Hematopoietic multipotent progenitor cell (in vitro differentiated cells): ENCODE data around the gene AMDHD2. TPM values are rescaled to one million over a fixed set of nuclear protein-coding genes. Genes with fewer than 3 reads are reported as not detected.

ENCODE experiments used
- DNase-seq, 3 donors: peaks; one replicate each; pipeline ENCODE4 v3.0.0-alpha.2; 2011 to 2015; ENCODE audit warnings: low read depth in 2 of 3, low spot score in 2 of 3
- total RNA-seq: library from RNA; depleted of rRNA; stranded (reverse); fragments of >200 nt; gene quantifications from one replicate; pipeline ENCODE4 v1.2.3, GENCODE V29; 2012

AMDHD2 gene
- total RNA-seq, 1 donor = 41.5 TPM

GRCh38 chr16:2482708-2483534 is 37.2 kb upstream of the AMDHD2 start:
- DNase-seq = no peak

GRCh38 chr16:2483939-2484897 is 36.0 kb upstream of the AMDHD2 start:
- DNase-seq = no peak

GRCh38 chr16:2484898-2485508 is 35.2 kb upstream of the AMDHD2 start:
- DNase-seq = no peak

GRCh38 chr16:2485811-2486507 is 34.2 kb upstream of the AMDHD2 start:
- no peak for DNase-seq

- peak; percentile 54 to 82 (median 82) for DNase-seq
Observed at GRCh38 chr16:2486645-2487516, 33.3 kb upstream of the AMDHD2 start.

- no peak for DNase-seq
Observed at GRCh38 chr16:2487517-2487842, 32.7 kb upstream of the AMDHD2 start.

- peak in 2 of 3 donors; percentile 81 to 86 for DNase-seq
Observed at GRCh38 chr16:2487903-2488531, 32.2 kb upstream of the AMDHD2 start.

- DNase-seq = no peak
Observed at GRCh38 chr16:2489581-2489980, 30.6 kb upstream of the AMDHD2 start.

GRCh38 chr16:2490190-2491105 is 29.7 kb upstream of the AMDHD2 start:
- no peak for DNase-seq

- DNase-seq = no peak
Observed at GRCh38 chr16:2492292-2492691, 27.9 kb upstream of the AMDHD2 start.

GRCh38 chr16:2493605-2494004 is 26.6 kb upstream of the AMDHD2 start:
- DNase-seq = no peak

- DNase-seq = no peak
Observed at GRCh38 chr16:2494616-2495015, 25.6 kb upstream of the AMDHD2 start.

GRCh38 chr16:2495041-2495440 is 25.1 kb upstream of the AMDHD2 start:
- no peak for DNase-seq

GRCh38 chr16:2496223-2497115 is 23.7 kb upstream of the AMDHD2 start:
- no peak for DNase-seq

- DNase-seq = no peak
Observed at GRCh38 chr16:2497116-2497630, 23.0 kb upstream of the AMDHD2 start.

GRCh38 chr16:2497695-2498484 is 22.3 kb upstream of the AMDHD2 start:
- DNase-seq = no peak
